ENCODE results near the gene FBXL16. TPM values are rescaled to one million over a fixed set of nuclear protein-coding genes. Genes with fewer than 3 reads are reported as not detected.
A peak's percentile ranks its signal among the peaks of the same experiment; 100 is the strongest.

The FBXL16 gene
- total and polyA plus RNA-seq, 9 of the 15 experiments (the other 6 are each of a cell fraction or from before 2014, with no cell fraction given): 0.21 to 8.2 (median 1.7) TPM

GRCh38 chr16:728890-729744 is 23.5 kb upstream of the FBXL16 start:
- ChIA-PET POLR2A (interaction anchor here (0.5 to 2.0 kb wide), 6 partner anchors 9 to 81 kb away, joined by 3 to 16 read pairs (median 8); partner anchors contain the start of genes ANTKMT, CIAO3 and MSLN), CTCF (ENCODE audit: low intra/inter-chr PET ratio) (no interaction called here)
- H4K20me1 ChIP-seq (replicated peaks; ENCODE audit: control insufficient read depth, insufficient read depth, low read length): no peaks in the 10 kb centered on the region; the same call in 1 of the 2 replicates
- no peaks in the 10 kb centered on the region for H3K27me3 ChIP-seq (ENCODE audit: control insufficient read depth in 2 of 2, insufficient read depth in 2 of 2, low read length in 2 of 2)
- H3K9me1 ChIP-seq (ENCODE audit: control insufficient read depth, insufficient read depth, low read length): no peaks in the 10 kb centered on the region
- peaks cover 25% of the 10 kb centered on the region for H3K79me2 ChIP-seq (ENCODE audit: control insufficient read depth, insufficient read depth, low read length)
- no peak overlapping the region for H2AFZ ChIP-seq (ENCODE audit: low read depth, low read length)
- H3K9ac ChIP-seq (ENCODE audit: insufficient read depth in 1 of 2, low read depth in 2 of 2, low read length in 2 of 2): peak overlapping the region; percentile 65 to 96
- DNase-seq (ENCODE audit: extremely low read depth in 1 of 4, low spot score in 3 of 4) (peak in 3 of 4 experiments; percentile 42 to 52 (median 48)), FAIRE-seq (no peak), ATAC-seq (no peak)
- peak overlapping the region; percentile 82 for H3K27ac ChIP-seq (ENCODE audit: extremely low read depth, low read depth, low read length)
- H3K9me3 ChIP-seq (replicated peaks; ENCODE audit: control insufficient read depth, insufficient read depth, low read depth, low read length): no peaks in the 10 kb centered on the region
- peak overlapping the region; percentile 80 for H3K4me3 ChIP-seq
- peak overlapping the region; percentile 97 for H3K4me2 ChIP-seq (ENCODE audit: insufficient read depth, low read length)
- WGBS (ENCODE audit: insufficient coverage, low coverage, missing lambda C conversion rate): 32% methylated on average over 42 of the region's 55 CpGs
- intact Hi-C loops (cut with micrococcal nuclease): loop anchor here (2.0 kb wide), 1 partner anchor 14 kb away; the partner anchor contains the start of gene METRN
- TSS peak; percentile 54 for BruUV-seq (replicated peaks)
- peaks cover 10 to 93% of the 10 kb centered on the region in 2 experiments; a peak in 4 of 5 replicates for H3K4me1 ChIP-seq (replicated peaks in 1 of 2; ENCODE audit: control insufficient read depth in 2 of 2, insufficient read depth in 2 of 2, low read length in 2 of 2)
- in situ Hi-C loops (cut with MboI): no loop called here
- peaks cover 46% of the 10 kb centered on the region; the same call in 2 of the 3 replicates for H3K36me3 ChIP-seq (ENCODE audit: control insufficient read depth, insufficient read depth, low read length)
- TF ChIP-seq MIER1 (IDR thresholded peaks at IDR 0.05; ENCODE audit: low read depth) (no peak), RBFOX2 (IDR thresholded peaks at IDR 0.05; ENCODE audit: low read depth, low read length) (peak; percentile 72), PTBP1 (IDR thresholded peaks at IDR 0.05; ENCODE audit: low read depth, low read length) (0 out of 2 replicates have a peak, but pooled peaks have one; percentile 50), POLR2A (conservative IDR thresholded peaks at IDR 0.05) (peak; percentile 47; the same call in 1 of the 2 replicates), NFIC (IDR thresholded peaks at IDR 0.05) (no peak), ZNF347 (CRISPR knock-in tag; IDR thresholded peaks at IDR 0.05; ENCODE audit: low read depth) (no peak), KDM5B (IDR thresholded peaks at IDR 0.05; ENCODE audit: insufficient replicate concordance, low read depth, low read length) (peak; percentile 14), RBM14 (IDR thresholded peaks at IDR 0.05; ENCODE audit: borderline replicate concordance, insufficient read depth, low read depth, low read length) (0 out of 2 replicates have a peak, but pooled peaks have one; percentile 31), MXD1 (CRISPR knock-in tag; IDR thresholded peaks at IDR 0.05; ENCODE audit: borderline replicate concordance, poor library complexity, severe bottlenecking) (no peak), SNRNP70 (optimal IDR thresholded peaks at IDR 0.05; ENCODE audit: low read depth, low read length) (peak; percentile 61), POLR2G (IDR thresholded peaks at IDR 0.05; ENCODE audit: low read depth, low read length) (peak; percentile 78), HNRNPL (IDR thresholded peaks at IDR 0.05; ENCODE audit: low read depth, low read length) (peak; percentile 86; the same call in 1 of the 2 replicates)
- TF ChIP-seq, protein P1, sequence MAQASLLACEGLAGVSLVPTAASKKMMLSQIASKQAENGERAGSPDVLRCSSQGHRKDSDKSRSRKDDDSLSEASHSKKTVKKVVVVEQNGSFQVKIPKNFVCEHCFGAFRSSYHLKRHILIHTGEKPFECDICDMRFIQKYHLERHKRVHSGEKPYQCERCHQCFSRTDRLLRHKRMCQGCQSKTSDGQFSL (CRISPR knock-in tag; IDR thresholded peaks at IDR 0.05): peak; percentile 82; the same call in 1 of the 2 replicates
- TF ChIP-seq, protein P1 (tag; IDR thresholded peaks at IDR 0.05): peak in 1 of 2 experiments; percentile 82; a peak in 2 of 4 replicates
- TF ChIP-seq, protein P2, sequence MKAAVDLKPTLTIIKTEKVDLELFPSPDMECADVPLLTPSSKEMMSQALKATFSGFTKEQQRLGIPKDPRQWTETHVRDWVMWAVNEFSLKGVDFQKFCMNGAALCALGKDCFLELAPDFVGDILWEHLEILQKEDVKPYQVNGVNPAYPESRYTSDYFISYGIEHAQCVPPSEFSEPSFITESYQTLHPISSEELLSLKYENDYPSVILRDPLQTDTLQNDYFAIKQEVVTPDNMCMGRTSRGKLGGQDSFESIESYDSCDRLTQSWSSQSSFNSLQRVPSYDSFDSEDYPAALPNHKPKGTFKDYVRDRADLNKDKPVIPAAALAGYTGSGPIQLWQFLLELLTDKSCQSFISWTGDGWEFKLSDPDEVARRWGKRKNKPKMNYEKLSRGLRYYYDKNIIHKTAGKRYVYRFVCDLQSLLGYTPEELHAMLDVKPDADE (conservative IDR thresholded peaks at IDR 0.05; ENCODE audit: control insufficient read depth, low read depth, low read length): peak; percentile 14; the same call in 1 of the 2 replicates
- TF ChIP-seq, protein P3, sequence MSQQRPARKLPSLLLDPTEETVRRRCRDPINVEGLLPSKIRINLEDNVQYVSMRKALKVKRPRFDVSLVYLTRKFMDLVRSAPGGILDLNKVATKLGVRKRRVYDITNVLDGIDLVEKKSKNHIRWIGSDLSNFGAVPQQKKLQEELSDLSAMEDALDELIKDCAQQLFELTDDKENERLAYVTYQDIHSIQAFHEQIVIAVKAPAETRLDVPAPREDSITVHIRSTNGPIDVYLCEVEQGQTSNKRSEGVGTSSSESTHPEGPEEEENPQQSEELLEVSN (IDR thresholded peaks at IDR 0.05; ENCODE audit: borderline replicate concordance in 1 of 2, extremely low read depth in 1 of 2, insufficient read depth in 1 of 2, insufficient read length in 1 of 2, low read depth in 1 of 2, low read length in 1 of 2, poor library complexity in 1 of 2, severe bottlenecking in 1 of 2): peak in 1 of 2 experiments; percentile 56

All from K562 (cell line).